Mammary epithelial cell (primary cell): ENCODE data around the gene TMC2.
"Not testable (repeated sequence)": the region's sequence is repeated elsewhere in the genome, so short reads cannot be mapped to it uniquely, and the experiment has no call there.

Experiments
- CTCF ChIP-seq, 2 donors: IDR thresholded peaks in 1 of 2; conservative IDR thresholded peaks in 1 of 2; 2 replicates each; pipeline ENCODE4 v1.5.1; 2011 to 2012; ENCODE audit warnings: inconsistent platforms in 2 of 2, low read length in 2 of 2, mild to moderate bottlenecking in 2 of 2, control low read depth in 1 of 2, low read depth in 1 of 2; ENCODE audit not compliant: insufficient read depth in 1 of 2; ENCODE audit errors: extremely low read depth in 1 of 2
- EZH2 ChIP-seq: IDR thresholded peaks from 2 replicates; pipeline ENCODE4 v1.6.1; 2012; ENCODE audit warnings: low read length, inconsistent platforms, borderline replicate concordance

DNA sequence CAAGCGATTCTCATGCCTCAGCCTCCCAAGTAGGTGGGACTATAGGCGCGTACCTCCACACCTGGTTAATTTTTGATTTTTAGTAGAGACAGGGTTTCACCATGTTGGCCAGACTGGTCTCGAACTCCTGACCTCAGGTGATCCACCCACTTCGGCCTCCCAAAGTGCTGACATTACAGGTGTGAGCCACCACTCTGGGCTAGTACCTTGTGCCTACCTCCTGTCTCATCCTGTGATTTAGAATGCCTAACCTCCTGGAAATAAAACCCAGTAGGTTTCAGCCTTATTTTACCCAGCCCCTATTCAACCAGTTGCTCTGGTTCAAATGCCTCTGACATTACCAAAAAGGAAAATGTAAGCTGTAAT is 10.2 kb upstream of the TMC2 start:
- not testable (repeated sequence) for TF ChIP-seq EZH2; CTCF (conservative IDR thresholded peaks at IDR 0.05 in 1 of 2, IDR thresholded peaks at IDR 0.05 in 1 of 2; ENCODE audit: extremely low read depth in 1 of 2, insufficient read depth in 1 of 2, low read depth in 1 of 2, low read length in 2 of 2)
